Muscle of leg (tissue), 16 donors: ENCODE data around the gene PRICKLE3. TPM values are rescaled to one million over a fixed set of nuclear protein-coding genes. Genes with fewer than 3 reads are reported as not detected.
A peak's percentile ranks its signal among the peaks of the same experiment; 100 is the strongest.

Experiments
- DNase-seq: peaks from one replicate; pipeline ENCODE4 v3.0.0; 2013
- H3K27ac ChIP-seq: one replicate; pipeline ENCODE4 v1.5.1; 2013; ENCODE audit warnings: mild to moderate bottlenecking, low read length, control low read depth
- H3K27me3 ChIP-seq: one replicate; pipeline ENCODE4 v1.6.1; 2013; ENCODE audit warnings: low read length; ENCODE audit not compliant: control insufficient read depth, insufficient read depth
- H3K36me3 ChIP-seq: one replicate; pipeline ENCODE4 v1.6.1; 2013; ENCODE audit warnings: low read length; ENCODE audit not compliant: control insufficient read depth, insufficient read depth
- H3K4me1 ChIP-seq: one replicate; pipeline ENCODE4 v1.6.1; 2013; ENCODE audit warnings: low read length; ENCODE audit not compliant: control insufficient read depth, insufficient read depth
- H3K4me3 ChIP-seq: one replicate; pipeline ENCODE4 v1.5.1; 2013; ENCODE audit warnings: low read length, control low read depth
- H3K9me3 ChIP-seq: replicated peaks from 2 replicates; pipeline ENCODE4 v1.6.1; 2013; ENCODE audit warnings: low read depth, low read length; ENCODE audit not compliant: control insufficient read depth
- WGBS: methylation state at CpG from one replicate; pipeline ENCODE4 v1.1.5; 2013; ENCODE audit warnings: missing lambda C conversion rate; ENCODE audit not compliant: insufficient coverage; 5-methylcytosine and 5-hydroxymethylcytosine counted together
- long read RNA-seq, 11 donors: transcript quantifications; one replicate each; lab custom pipeline, GENCODE V29; 2026
- polyA plus RNA-seq, 8 donors: library from polyadenylated mRNA; unstranded; fragments of 120-200 nt; gene quantifications; one replicate each; pipeline versions ENCODE4 v1.2.1 to v1.2.3, GENCODE V29; 2013; ENCODE audit warnings: inconsistent platforms in 1 of 8, low replicate concordance in 1 of 8; ENCODE audit not compliant: insufficient read length in 8 of 8, insufficient read depth in 1 of 8
- total RNA-seq: library from RNA; stranded (reverse); fragments of 120-200 nt; gene quantifications from one replicate; pipeline ENCODE4 v1.2.4, GENCODE V29; 2013

The PRICKLE3 gene, protein sequence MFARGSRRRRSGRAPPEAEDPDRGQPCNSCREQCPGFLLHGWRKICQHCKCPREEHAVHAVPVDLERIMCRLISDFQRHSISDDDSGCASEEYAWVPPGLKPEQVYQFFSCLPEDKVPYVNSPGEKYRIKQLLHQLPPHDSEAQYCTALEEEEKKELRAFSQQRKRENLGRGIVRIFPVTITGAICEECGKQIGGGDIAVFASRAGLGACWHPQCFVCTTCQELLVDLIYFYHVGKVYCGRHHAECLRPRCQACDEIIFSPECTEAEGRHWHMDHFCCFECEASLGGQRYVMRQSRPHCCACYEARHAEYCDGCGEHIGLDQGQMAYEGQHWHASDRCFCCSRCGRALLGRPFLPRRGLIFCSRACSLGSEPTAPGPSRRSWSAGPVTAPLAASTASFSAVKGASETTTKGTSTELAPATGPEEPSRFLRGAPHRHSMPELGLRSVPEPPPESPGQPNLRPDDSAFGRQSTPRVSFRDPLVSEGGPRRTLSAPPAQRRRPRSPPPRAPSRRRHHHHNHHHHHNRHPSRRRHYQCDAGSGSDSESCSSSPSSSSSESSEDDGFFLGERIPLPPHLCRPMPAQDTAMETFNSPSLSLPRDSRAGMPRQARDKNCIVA
- total RNA-seq, result 1.9 TPM
- 1 to 10 TPM; 2.7 to 5.3 (median 3.9) TPM for polyA plus RNA-seq
- long read RNA-seq, donor 1, result 0 reads
- long read RNA-seq, donor 2, result 0 reads
- long read RNA-seq, donor 3, result 0 reads
- long read RNA-seq, donor 4, result 0 reads
- long read RNA-seq, donor 5, partial matches to known transcripts, result 0 of 4 reads
- long read RNA-seq, donor 5, other reads (novel, unspliced or antisense), result 0 of 4 reads
- long read RNA-seq, donor 6, partial matches to known transcripts, result 0 of 1 reads
- long read RNA-seq, donor 6, other reads (novel, unspliced or antisense), result 0 of 1 reads
- long read RNA-seq, donor 7, partial matches to known transcripts, result 0 of 2 reads
- long read RNA-seq, donor 7, other reads (novel, unspliced or antisense), result 0 of 2 reads
- long read RNA-seq, donor 8, result 0 reads
- long read RNA-seq, donor 9, partial matches to known transcripts, result 0 of 1 reads
- long read RNA-seq, donor 9, other reads (novel, unspliced or antisense), result 0 of 1 reads
- long read RNA-seq, donor 10, partial matches to known transcripts, result 0 of 2 reads
- long read RNA-seq, donor 10, other reads (novel, unspliced or antisense), result 0 of 2 reads
- long read RNA-seq, donor 11, result 0 reads

DNA sequence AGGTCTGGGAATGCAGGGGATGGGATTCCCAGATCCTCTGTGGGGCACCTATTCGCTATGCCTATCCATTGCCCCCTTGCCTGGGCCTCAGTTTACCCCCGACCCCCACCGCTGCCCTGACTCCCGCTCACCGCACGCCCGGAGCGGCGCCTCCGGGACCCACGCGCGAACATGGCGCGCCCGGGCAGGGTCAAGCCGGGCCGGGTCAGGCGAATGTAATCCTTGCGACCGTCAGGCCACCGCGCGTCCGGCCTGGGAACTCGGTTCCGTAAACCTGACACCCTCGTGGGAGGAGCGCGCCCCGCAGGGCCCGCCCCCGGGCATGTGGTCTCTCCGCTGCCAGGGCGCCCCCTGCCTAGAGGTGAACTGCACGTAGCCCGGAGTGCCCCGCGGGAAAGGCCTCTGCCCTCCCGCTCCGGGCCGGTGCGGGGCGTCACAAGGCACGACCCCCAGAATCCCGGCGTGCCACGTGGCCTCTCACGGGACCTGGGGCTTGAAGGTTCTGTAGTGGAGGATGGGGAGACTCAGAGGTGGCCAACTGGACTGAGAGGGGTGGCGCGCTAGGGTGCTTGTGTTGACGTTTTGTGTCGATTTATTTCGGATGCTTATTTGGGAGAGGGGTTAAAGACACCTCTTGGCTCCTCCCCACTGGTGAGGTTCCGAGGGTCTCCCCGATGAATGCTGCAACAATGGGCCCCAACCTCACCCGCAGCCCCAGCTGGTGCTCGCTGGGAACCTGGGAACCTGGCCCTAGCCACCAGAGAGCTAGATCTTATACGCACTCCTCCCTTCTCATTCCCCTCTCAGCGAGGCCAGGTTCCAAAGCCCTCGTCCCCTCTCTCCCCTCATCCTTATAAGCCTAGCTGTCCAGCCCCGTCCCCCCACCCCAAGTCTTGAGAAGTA, at the start of gene PRICKLE3:
Gene PRICKLE3, minus strand, starts transcription at position 249 of the 903 bp plus-strand sequence. Its CDS starts 76 bp downstream, at position 173.
- no peaks in the 10 kb centered on the region for H3K36me3 ChIP-seq

DNA sequence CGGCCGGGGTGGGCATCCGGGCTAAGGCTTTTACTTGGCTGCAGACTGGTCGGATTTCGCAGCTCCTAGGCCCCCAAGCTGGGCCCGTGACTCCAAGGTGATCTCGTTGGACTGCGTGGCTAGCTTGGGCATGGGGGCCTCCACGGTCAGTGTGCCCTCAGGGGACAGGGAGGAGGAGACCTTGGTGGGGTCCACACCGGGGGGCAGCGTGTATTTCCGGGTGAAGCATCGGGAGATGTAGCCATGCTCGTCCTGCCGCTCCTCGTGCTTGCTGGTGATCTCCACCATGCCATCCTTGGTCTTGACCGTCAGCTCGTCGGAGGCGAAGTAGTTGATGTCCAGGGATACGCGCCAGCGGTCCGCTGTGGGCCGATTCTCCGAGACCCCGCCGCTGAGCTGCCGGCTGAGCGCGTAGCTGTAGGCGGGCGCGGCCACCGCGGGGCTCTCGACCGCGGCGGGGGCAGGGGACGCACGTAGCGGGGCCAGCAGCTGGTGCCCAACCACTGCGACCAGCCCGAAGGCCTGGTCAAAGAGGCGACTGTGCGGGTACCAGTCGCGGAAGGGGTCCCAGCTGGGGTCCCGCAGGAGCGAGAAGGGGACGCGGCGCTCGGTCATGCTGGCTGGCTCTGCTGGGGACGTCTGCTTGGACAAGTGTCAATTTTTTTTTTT, 47.8 kb upstream of the PRICKLE3 start:
- Histone ChIP-seq H3K4me3 (no peak overlapping the region), H3K9me3 (no peaks in the 10 kb centered on the region), H3K27me3 (peaks cover 11% of the 10 kb centered on the region), H3K27ac (no peak overlapping the region), H3K4me1 (peaks cover 7% of the 10 kb centered on the region), H3K36me3 (no peaks in the 10 kb centered on the region)
- DNase-seq, result no peak
- WGBS, result 53% methylated on average over 45 of the region's 56 CpGs

More for the DNA sequence above, at the start of gene PRICKLE3:
- no peaks in the 10 kb centered on the region for H3K9me3 ChIP-seq
- H3K4me3 ChIP-seq, result peak within 1 kb of the TSS; percentile 54
- H3K27me3 ChIP-seq, result no peaks in the 10 kb centered on the region
- H3K4me1 ChIP-seq, result peaks cover 26% of the 10 kb centered on the region
- DNase-seq, result peak; percentile 77
- peak within 1 kb of the TSS; percentile 85 for H3K27ac ChIP-seq
- 47% methylated on average over 56 of the region's 62 CpGs for WGBS

DNA sequence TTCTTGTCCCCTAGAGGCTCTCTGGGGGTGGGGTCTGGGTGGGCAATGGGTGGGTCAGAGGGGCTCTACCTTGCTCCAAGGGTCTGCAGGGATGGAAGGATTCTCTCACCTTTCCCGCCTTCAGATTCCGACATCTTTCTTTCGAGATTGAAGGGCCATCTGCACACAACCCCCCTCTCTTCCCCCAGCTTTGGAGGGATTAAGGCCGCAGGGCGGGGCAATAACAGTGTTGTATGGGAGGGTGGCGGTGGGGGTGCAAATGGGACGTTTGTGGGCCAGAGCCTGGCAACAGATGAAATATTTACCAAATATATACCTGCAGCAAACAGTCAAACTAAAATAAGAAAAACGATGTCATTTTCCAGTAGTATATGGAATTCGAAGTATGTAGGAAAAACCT, 47.0 kb upstream of the PRICKLE3 start, which contains the start of gene CACNA1F:
Gene CACNA1F, minus strand, starts transcription at position 165 of the 400 bp plus-strand sequence. Its CDS starts 31 bp downstream, at position 134.
- no peak within 1 kb of the TSS for H3K27ac ChIP-seq
- no CpG with 5 or more reads among the region's 9 CpGs for WGBS
- no peaks in the 10 kb centered on the region for H3K9me3 ChIP-seq
- peaks cover 7% of the 10 kb centered on the region for H3K4me1 ChIP-seq
- H3K27me3 ChIP-seq, result peaks cover 11% of the 10 kb centered on the region
- no peaks in the 10 kb centered on the region for H3K36me3 ChIP-seq
- no peak within 1 kb of the TSS for H3K4me3 ChIP-seq
- no peak for DNase-seq

DNA sequence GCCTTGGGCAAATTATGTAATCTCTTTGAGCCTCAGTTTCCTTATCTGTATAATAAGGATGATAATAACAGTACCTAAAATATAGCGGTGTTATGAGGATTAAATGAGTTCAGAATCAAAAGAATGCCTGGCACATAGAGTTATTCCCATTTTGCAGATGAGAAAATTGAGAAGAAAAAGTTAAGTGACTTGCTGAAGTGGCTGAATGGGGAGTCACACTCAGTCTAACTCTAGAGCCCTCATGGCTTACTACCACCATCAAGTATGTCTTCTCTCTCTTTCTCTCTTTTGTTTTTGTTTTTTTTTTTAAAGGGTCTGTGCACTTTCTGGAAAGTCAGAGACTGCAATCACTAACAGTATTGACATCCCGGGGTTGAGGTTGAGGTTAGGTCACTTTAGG, 46.4 kb upstream of the PRICKLE3 start:
- H3K4me3 ChIP-seq, result no peak overlapping the region
- H3K36me3 ChIP-seq, result no peaks in the 10 kb centered on the region
- WGBS, result 92% methylated on average over 1 of the region's 2 CpGs
- H3K9me3 ChIP-seq, result no peaks in the 10 kb centered on the region
- peaks cover 11% of the 10 kb centered on the region for H3K27me3 ChIP-seq
- DNase-seq, result no peak
- no peak overlapping the region for H3K27ac ChIP-seq
- H3K4me1 ChIP-seq, result peaks cover 7% of the 10 kb centered on the region

DNA sequence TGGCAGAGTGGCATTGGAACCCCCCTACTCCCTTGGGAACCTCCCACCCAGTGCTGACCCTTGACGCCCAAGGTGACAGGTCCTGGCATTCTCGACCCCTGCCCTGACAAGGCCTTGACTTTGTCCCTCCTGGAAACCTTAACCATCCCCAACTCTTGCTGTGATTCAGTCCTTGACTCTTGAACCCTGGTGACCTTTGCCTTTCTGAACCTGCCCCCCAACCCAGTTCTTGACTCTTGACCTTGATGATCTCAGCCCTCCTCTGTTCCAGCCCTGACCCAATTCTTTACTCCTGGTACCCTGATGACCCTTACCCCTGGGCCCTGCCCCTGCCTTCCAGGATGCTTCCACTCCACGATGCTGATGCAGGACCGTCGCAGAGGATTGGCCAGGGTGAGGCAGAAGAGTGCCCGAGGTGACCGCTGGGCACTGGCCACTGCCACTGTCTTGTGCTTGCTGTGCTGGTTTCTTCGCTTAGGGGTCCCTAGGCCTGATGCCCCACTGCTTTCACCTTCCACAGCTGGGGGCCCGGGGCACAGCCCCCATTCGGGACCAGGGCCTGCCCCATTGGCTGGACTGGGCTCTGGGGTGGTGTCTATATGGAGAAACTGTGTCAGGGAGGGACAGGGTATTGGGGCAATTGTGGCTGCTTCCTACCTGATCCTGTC, 45.3 kb upstream of the PRICKLE3 start:
- no peaks in the 10 kb centered on the region for H3K9me3 ChIP-seq
- DNase-seq, result no peak
- no peaks in the 10 kb centered on the region for H3K36me3 ChIP-seq
- peaks cover 11% of the 10 kb centered on the region for H3K27me3 ChIP-seq
- 81% methylated on average over 10 of the region's 10 CpGs for WGBS
- no peak overlapping the region for H3K4me3 ChIP-seq
- H3K27ac ChIP-seq, result no peak overlapping the region
- peaks cover 7% of the 10 kb centered on the region for H3K4me1 ChIP-seq

DNA sequence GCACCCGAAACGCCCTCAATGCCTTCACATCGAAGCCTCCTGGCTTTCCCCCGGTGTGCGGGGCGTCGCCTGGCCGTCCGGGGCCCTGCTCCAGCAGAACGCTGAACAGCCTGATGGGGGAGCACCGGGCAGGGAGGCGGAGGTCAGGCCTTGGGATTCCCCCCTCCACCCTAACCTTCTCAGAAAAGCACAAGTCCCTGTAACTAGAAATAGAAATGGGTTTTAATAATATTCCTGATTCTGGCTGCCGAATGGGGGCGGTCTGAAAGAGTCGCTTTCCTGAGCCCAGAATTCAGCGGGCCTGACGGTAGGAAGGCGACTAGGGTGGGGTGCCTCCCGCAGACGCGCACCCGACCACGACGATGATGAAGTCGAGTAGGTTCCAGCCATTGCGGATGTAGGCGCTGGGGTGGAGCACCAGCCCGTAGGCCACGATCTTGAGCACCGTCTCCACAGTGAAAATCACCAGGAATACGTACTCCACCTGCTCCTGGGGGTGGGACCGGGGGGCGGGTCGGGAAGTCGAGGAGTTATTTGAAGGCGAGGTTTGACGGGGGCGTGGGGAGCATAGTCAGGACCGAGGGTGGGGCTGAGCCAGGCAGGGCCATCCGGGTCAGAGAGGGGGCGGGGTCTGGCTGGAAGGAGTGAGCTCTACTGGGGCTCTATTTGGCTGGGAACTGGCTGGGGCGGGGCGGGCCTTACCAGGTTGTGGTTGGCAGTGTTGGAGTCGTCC, 44.5 kb upstream of the PRICKLE3 start:
- Histone ChIP-seq H3K4me1 (peaks cover 5% of the 10 kb centered on the region), H3K4me3 (peak overlapping the region; percentile 9), H3K9me3 (no peaks in the 10 kb centered on the region), H3K27ac (no peak overlapping the region), H3K27me3 (peaks cover 13% of the 10 kb centered on the region), H3K36me3 (no peaks in the 10 kb centered on the region)
- WGBS, result 47% methylated on average over 40 of the region's 44 CpGs
- DNase-seq, result no peak

DNA sequence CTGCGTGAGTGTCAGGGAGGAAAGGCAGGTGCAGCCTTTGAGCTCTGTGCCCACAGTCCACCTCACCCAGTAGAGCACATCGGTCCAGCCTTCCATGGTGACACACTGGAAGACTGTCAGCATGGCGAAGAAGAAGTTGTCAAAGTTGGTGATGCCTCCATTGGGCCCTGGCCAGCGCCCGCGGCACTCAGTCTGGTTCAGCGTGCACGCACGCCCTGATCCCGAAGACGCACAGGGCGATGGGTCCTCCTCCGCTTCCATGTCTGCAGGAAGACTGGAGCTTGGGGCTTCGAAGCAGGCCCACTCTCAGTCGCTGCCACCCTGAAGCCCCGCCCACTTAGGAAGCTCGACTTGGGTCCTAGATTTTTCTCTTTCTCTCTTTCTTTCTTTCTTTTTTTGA, 42.0 kb upstream of the PRICKLE3 start:
- Histone ChIP-seq H3K36me3 (no peaks in the 10 kb centered on the region), H3K4me3 (no peak overlapping the region), H3K4me1 (peaks cover 5% of the 10 kb centered on the region), H3K27me3 (peaks cover 13% of the 10 kb centered on the region), H3K9me3 (no peaks in the 10 kb centered on the region), H3K27ac (no peak overlapping the region)
- WGBS, result 81% methylated on average over 17 of the region's 17 CpGs
- DNase-seq, result no peak

DNA sequence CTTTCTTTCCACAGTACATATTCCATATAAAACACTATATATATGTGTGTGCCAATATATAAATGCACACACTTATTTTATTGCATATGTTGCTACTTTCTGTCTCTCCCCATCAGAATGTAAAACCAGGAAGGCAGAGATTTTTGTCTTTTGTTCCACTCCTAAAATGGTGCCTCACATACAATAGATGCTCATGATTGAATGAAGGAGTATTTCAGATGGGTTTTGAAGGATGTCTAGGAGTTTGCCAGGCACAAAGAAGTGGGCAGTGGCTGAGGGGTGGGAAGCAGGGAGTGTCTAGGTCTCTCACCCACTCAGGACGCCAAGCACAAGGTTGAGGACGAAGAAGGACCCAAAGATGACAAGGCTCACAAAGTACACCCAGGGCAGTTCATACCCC, 41.6 kb upstream of the PRICKLE3 start:
- Histone ChIP-seq H3K4me1 (peaks cover 5% of the 10 kb centered on the region), H3K9me3 (no peaks in the 10 kb centered on the region), H3K27ac (no peak overlapping the region), H3K36me3 (no peaks in the 10 kb centered on the region), H3K27me3 (peaks cover 13% of the 10 kb centered on the region), H3K4me3 (no peak overlapping the region)
- whole genome bisulfite sequencing, result no CpG with 5 or more reads among the region's 2 CpGs
- DNase-seq, result no peak
